Measurements from ENCODE around the gene PPM1J.

Gene PPM1J

GRCh38 chr1:112694363-112694929, 20.7 kb downstream of the PPM1J start:
- Histone ChIP-seq H2AFZ (ENCODE audit: low read length) (no peak overlapping the region), H4K20me1 (ENCODE audit: insufficient read depth, low read length, poor library complexity, severe bottlenecking) (peaks cover under 1% of the 10 kb centered on the region), H3K4me2 (ENCODE audit: low read depth, low read length, poor library complexity, severe bottlenecking) (no peak overlapping the region), H3K9me3 (ENCODE audit: insufficient read depth, low read depth, low read length) (no peaks in the 10 kb centered on the region), H3K36me3 (ENCODE audit: insufficient read depth, low read length) (peaks cover 86% of the 10 kb centered on the region; the same call in 1 of the 2 replicates), H3F3A (ENCODE audit: low read depth) (no peaks in the 10 kb centered on the region), H3K79me2 (ENCODE audit: insufficient read depth, low read length) (no peaks in the 10 kb centered on the region), H3K27me3 (ENCODE audit: insufficient read depth, low read length, poor library complexity, severe bottlenecking) (no peaks in the 10 kb centered on the region), H3K9ac (ENCODE audit: low read depth, low read length, poor library complexity, severe bottlenecking) (no peak overlapping the region), H3K9me2 (replicated peaks; ENCODE audit: low read depth, low read length) (no peaks in the 10 kb centered on the region), H3K4me1 (ENCODE audit: insufficient read depth, low read length, poor library complexity, severe bottlenecking) (peaks cover 7% of the 10 kb centered on the region), H3K4me3 (ENCODE audit: low read length, poor library complexity, severe bottlenecking) (no peak overlapping the region)
- TF ChIP-seq, protein P1, sequence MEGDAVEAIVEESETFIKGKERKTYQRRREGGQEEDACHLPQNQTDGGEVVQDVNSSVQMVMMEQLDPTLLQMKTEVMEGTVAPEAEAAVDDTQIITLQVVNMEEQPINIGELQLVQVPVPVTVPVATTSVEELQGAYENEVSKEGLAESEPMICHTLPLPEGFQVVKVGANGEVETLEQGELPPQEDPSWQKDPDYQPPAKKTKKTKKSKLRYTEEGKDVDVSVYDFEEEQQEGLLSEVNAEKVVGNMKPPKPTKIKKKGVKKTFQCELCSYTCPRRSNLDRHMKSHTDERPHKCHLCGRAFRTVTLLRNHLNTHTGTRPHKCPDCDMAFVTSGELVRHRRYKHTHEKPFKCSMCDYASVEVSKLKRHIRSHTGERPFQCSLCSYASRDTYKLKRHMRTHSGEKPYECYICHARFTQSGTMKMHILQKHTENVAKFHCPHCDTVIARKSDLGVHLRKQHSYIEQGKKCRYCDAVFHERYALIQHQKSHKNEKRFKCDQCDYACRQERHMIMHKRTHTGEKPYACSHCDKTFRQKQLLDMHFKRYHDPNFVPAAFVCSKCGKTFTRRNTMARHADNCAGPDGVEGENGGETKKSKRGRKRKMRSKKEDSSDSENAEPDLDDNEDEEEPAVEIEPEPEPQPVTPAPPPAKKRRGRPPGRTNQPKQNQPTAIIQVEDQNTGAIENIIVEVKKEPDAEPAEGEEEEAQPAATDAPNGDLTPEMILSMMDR (conservative IDR thresholded peaks at IDR 0.05; ENCODE audit: low read length), result no peak
- no peak for TF ChIP-seq EZH2phosphoT487 (IDR thresholded peaks at IDR 0.05; ENCODE audit: borderline replicate concordance)

GRCh38 chr1:112693821-112694220, 21.3 kb downstream of the PPM1J start:
- TF ChIP-seq EZH2phosphoT487 (IDR thresholded peaks at IDR 0.05; ENCODE audit: borderline replicate concordance), result no peak
- TF ChIP-seq, protein P1 (conservative IDR thresholded peaks at IDR 0.05; ENCODE audit: low read length), result no peak
- H3K79me2 ChIP-seq (ENCODE audit: insufficient read depth, low read length), result 0 out of 2 replicates have a peak, but pooled peaks cover under 1% of the 10 kb centered on the region
- H2AFZ ChIP-seq (ENCODE audit: low read length), result no peak overlapping the region
- H3K27me3 ChIP-seq (ENCODE audit: insufficient read depth, low read length, poor library complexity, severe bottlenecking), result no peaks in the 10 kb centered on the region
- peaks cover 82% of the 10 kb centered on the region; the same call in 1 of the 2 replicates for H3K36me3 ChIP-seq (ENCODE audit: insufficient read depth, low read length)
- H4K20me1 ChIP-seq (ENCODE audit: insufficient read depth, low read length, poor library complexity, severe bottlenecking), result no peaks in the 10 kb centered on the region
- H3K9me2 ChIP-seq (replicated peaks; ENCODE audit: low read depth, low read length), result no peaks in the 10 kb centered on the region
- H3K4me3 ChIP-seq (ENCODE audit: low read length, poor library complexity, severe bottlenecking), result no peak overlapping the region
- peaks cover 2% of the 10 kb centered on the region for H3K4me1 ChIP-seq (ENCODE audit: insufficient read depth, low read length, poor library complexity, severe bottlenecking)
- H3F3A ChIP-seq (ENCODE audit: low read depth), result no peaks in the 10 kb centered on the region
- no peak overlapping the region for H3K9ac ChIP-seq (ENCODE audit: low read depth, low read length, poor library complexity, severe bottlenecking)
- no peak overlapping the region for H3K4me2 ChIP-seq (ENCODE audit: low read depth, low read length, poor library complexity, severe bottlenecking)
- no peaks in the 10 kb centered on the region for H3K9me3 ChIP-seq (ENCODE audit: insufficient read depth, low read depth, low read length)

- Histone ChIP-seq H3K4me2 (ENCODE audit: low read depth, low read length, poor library complexity, severe bottlenecking) (no peak overlapping the region), H3K4me3 (ENCODE audit: low read length, poor library complexity, severe bottlenecking) (no peak overlapping the region), H3K9me3 (ENCODE audit: insufficient read depth, low read depth, low read length) (no peaks in the 10 kb centered on the region), H3K36me3 (ENCODE audit: insufficient read depth, low read length) (peaks cover 71% of the 10 kb centered on the region; the same call in 1 of the 2 replicates), H3K27me3 (ENCODE audit: insufficient read depth, low read length, poor library complexity, severe bottlenecking) (no peaks in the 10 kb centered on the region), H3K9ac (ENCODE audit: low read depth, low read length, poor library complexity, severe bottlenecking) (no peak overlapping the region), H3F3A (ENCODE audit: low read depth) (no peaks in the 10 kb centered on the region), H3K9me2 (replicated peaks; ENCODE audit: low read depth, low read length) (no peaks in the 10 kb centered on the region), H3K79me2 (ENCODE audit: insufficient read depth, low read length) (0 out of 2 replicates have a peak, but pooled peaks cover 4% of the 10 kb centered on the region), H2AFZ (ENCODE audit: low read length) (no peak overlapping the region), H4K20me1 (ENCODE audit: insufficient read depth, low read length, poor library complexity, severe bottlenecking) (no peaks in the 10 kb centered on the region), H3K4me1 (ENCODE audit: insufficient read depth, low read length, poor library complexity, severe bottlenecking) (no peaks in the 10 kb centered on the region)
- TF ChIP-seq, protein P1 (conservative IDR thresholded peaks at IDR 0.05; ENCODE audit: low read length), result no peak
- TF ChIP-seq EZH2phosphoT487 (IDR thresholded peaks at IDR 0.05; ENCODE audit: borderline replicate concordance), result no peak
These were observed 22.5 kb downstream of the PPM1J start for GRCh38 chr1:112692681-112693080.

All from Loucy (cell line).